ENCODE results near the gene KCNJ18.
"Not testable (repeated sequence)": the region's sequence is repeated elsewhere in the genome, so short reads cannot be mapped to it uniquely, and the experiment has no call there.

- TF ChIP-seq, protein P1, sequence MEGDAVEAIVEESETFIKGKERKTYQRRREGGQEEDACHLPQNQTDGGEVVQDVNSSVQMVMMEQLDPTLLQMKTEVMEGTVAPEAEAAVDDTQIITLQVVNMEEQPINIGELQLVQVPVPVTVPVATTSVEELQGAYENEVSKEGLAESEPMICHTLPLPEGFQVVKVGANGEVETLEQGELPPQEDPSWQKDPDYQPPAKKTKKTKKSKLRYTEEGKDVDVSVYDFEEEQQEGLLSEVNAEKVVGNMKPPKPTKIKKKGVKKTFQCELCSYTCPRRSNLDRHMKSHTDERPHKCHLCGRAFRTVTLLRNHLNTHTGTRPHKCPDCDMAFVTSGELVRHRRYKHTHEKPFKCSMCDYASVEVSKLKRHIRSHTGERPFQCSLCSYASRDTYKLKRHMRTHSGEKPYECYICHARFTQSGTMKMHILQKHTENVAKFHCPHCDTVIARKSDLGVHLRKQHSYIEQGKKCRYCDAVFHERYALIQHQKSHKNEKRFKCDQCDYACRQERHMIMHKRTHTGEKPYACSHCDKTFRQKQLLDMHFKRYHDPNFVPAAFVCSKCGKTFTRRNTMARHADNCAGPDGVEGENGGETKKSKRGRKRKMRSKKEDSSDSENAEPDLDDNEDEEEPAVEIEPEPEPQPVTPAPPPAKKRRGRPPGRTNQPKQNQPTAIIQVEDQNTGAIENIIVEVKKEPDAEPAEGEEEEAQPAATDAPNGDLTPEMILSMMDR (IDR thresholded peaks at IDR 0.05): not testable (repeated sequence)
- not testable (repeated sequence) for TF ChIP-seq POLR2A (IDR thresholded peaks at IDR 0.05)
Observed at GRCh38 chr17:21691883-21692703, at the start of gene KCNJ18.

All from Peyer's patch (tissue), 4 donors.